ENCODE results near the gene C14orf119.

Gene C14orf119

GRCh38 chr14:23056145-23056955 is 39.0 kb upstream of the C14orf119 start:
- Mint-ChIP-seq H3K27ac (peak overlapping the region; percentile 39), H3K9me3 (no peaks in the 10 kb centered on the region), H3K4me1 (peaks cover 17% of the 10 kb centered on the region), H3K36me3 (peaks cover 12% of the 10 kb centered on the region), H3K27me3 (peaks cover 7% of the 10 kb centered on the region), H3K4me3 (peak overlapping the region; percentile 93)
- peak; percentile 73 for ATAC-seq (ENCODE audit: low read depth)
- DNase-seq (ENCODE audit: low spot score in 2 of 2) = peak; percentile 74 to 79

GRCh38 chr14:23056956-23057756 is 38.1 kb upstream of the C14orf119 start, which contains the start of gene CDH24:
CDH24 (minus strand) TSS chr14:23057520; CDS start chr14:23055733, 1,787 bp downstream.
- peak within 1 kb of the TSS; percentile 39 for H3K27ac Mint-ChIP-seq
- ATAC-seq (ENCODE audit: low read depth) (peak; percentile 67), DNase-seq (ENCODE audit: low spot score in 2 of 2) (peak; percentile 44 to 63)
- H3K4me3 Mint-ChIP-seq = peak within 1 kb of the TSS; percentile 93
- peaks cover 7% of the 10 kb centered on the region for H3K27me3 Mint-ChIP-seq
- peaks cover 17% of the 10 kb centered on the region for H3K4me1 Mint-ChIP-seq
- H3K9me3 Mint-ChIP-seq = no peaks in the 10 kb centered on the region
- H3K36me3 Mint-ChIP-seq = peaks cover 14% of the 10 kb centered on the region

- ATAC-seq (ENCODE audit: low read depth) (peak; percentile 74), DNase-seq (ENCODE audit: low spot score in 2 of 2) (peak; percentile 86 to 90)
- H3K4me1 Mint-ChIP-seq = peaks cover 17% of the 10 kb centered on the region
- H3K4me3 Mint-ChIP-seq = peak overlapping the region; percentile 80
- H3K9me3 Mint-ChIP-seq = no peaks in the 10 kb centered on the region
- H3K27ac Mint-ChIP-seq = no peak overlapping the region
- peaks cover 14% of the 10 kb centered on the region for H3K36me3 Mint-ChIP-seq
- peaks cover 7% of the 10 kb centered on the region for H3K27me3 Mint-ChIP-seq
Measured at GRCh38 chr14:23057757-23058653, 37.3 kb upstream of the C14orf119 start.

GRCh38 chr14:23058654-23059504 is 36.4 kb upstream of the C14orf119 start:
- no peak overlapping the region for H3K27ac Mint-ChIP-seq
- peaks cover 18% of the 10 kb centered on the region for H3K36me3 Mint-ChIP-seq
- peaks cover 19% of the 10 kb centered on the region for H3K4me1 Mint-ChIP-seq
- no peaks in the 10 kb centered on the region for H3K9me3 Mint-ChIP-seq
- DNase-seq (ENCODE audit: low spot score in 2 of 2) = no peak
- no peak for ATAC-seq (ENCODE audit: low read depth)
- no peak overlapping the region for H3K4me3 Mint-ChIP-seq
- peaks cover 7% of the 10 kb centered on the region for H3K27me3 Mint-ChIP-seq

- Mint-ChIP-seq H3K4me1 (peaks cover 19% of the 10 kb centered on the region), H3K36me3 (peaks cover 27% of the 10 kb centered on the region), H3K4me3 (no peak overlapping the region), H3K27me3 (peaks cover 7% of the 10 kb centered on the region), H3K27ac (no peak overlapping the region), H3K9me3 (no peaks in the 10 kb centered on the region)
- DNase-seq (ENCODE audit: low spot score in 2 of 2) (no peak), ATAC-seq (ENCODE audit: low read depth) (no peak)
Measured at GRCh38 chr14:23060536-23061260, 34.6 kb upstream of the C14orf119 start.

- H3K27ac Mint-ChIP-seq = no peak overlapping the region
- no peaks in the 10 kb centered on the region for H3K9me3 Mint-ChIP-seq
- no peak for DNase-seq (ENCODE audit: low spot score in 2 of 2)
- peaks cover 12% of the 10 kb centered on the region for H3K4me1 Mint-ChIP-seq
- H3K27me3 Mint-ChIP-seq = peaks cover under 1% of the 10 kb centered on the region
- H3K4me3 Mint-ChIP-seq = no peak overlapping the region
- peaks cover 30% of the 10 kb centered on the region for H3K36me3 Mint-ChIP-seq
- no peak for ATAC-seq (ENCODE audit: low read depth)
Measured at GRCh38 chr14:23062002-23062401, 33.3 kb upstream of the C14orf119 start.

GRCh38 chr14:23063601-23064000 is 31.7 kb upstream of the C14orf119 start:
- no peak for DNase-seq (ENCODE audit: low spot score in 2 of 2)
- ATAC-seq (ENCODE audit: low read depth) = no peak
- H3K9me3 Mint-ChIP-seq = no peaks in the 10 kb centered on the region
- H3K36me3 Mint-ChIP-seq = peaks cover 29% of the 10 kb centered on the region
- no peaks in the 10 kb centered on the region for H3K27me3 Mint-ChIP-seq
- no peak overlapping the region for H3K27ac Mint-ChIP-seq
- H3K4me1 Mint-ChIP-seq = peaks cover 9% of the 10 kb centered on the region
- no peak overlapping the region for H3K4me3 Mint-ChIP-seq

GRCh38 chr14:23066368-23066767 is 28.9 kb upstream of the C14orf119 start:
- Mint-ChIP-seq H3K9me3 (no peaks in the 10 kb centered on the region), H3K27ac (no peak overlapping the region), H3K36me3 (peaks cover 22% of the 10 kb centered on the region), H3K4me1 (peaks cover 23% of the 10 kb centered on the region), H3K27me3 (no peaks in the 10 kb centered on the region), H3K4me3 (no peak overlapping the region)
- no peak for ATAC-seq (ENCODE audit: low read depth)
- DNase-seq (ENCODE audit: low spot score in 2 of 2) = no peak

- Mint-ChIP-seq H3K27me3 (no peaks in the 10 kb centered on the region), H3K9me3 (no peaks in the 10 kb centered on the region), H3K4me3 (no peak overlapping the region), H3K36me3 (peaks cover 22% of the 10 kb centered on the region), H3K27ac (no peak overlapping the region), H3K4me1 (peaks cover 30% of the 10 kb centered on the region)
- ATAC-seq (ENCODE audit: low read depth) (no peak), DNase-seq (ENCODE audit: low spot score in 2 of 2) (no peak)
Measured at GRCh38 chr14:23066855-23067744, 28.2 kb upstream of the C14orf119 start.

GRCh38 chr14:23067847-23068788 is 27.2 kb upstream of the C14orf119 start:
- peaks cover 30% of the 10 kb centered on the region for H3K4me1 Mint-ChIP-seq
- no peaks in the 10 kb centered on the region for H3K27me3 Mint-ChIP-seq
- DNase-seq (ENCODE audit: low spot score in 2 of 2) (no peak), ATAC-seq (ENCODE audit: low read depth) (no peak)
- peaks cover 22% of the 10 kb centered on the region for H3K36me3 Mint-ChIP-seq
- H3K27ac Mint-ChIP-seq = peak overlapping the region; percentile 26
- no peaks in the 10 kb centered on the region for H3K9me3 Mint-ChIP-seq
- H3K4me3 Mint-ChIP-seq = no peak overlapping the region
